Subcutaneous adipose tissue (tissue), 4 donors: ENCODE data around the gene PTX4. TPM values are rescaled to one million over a fixed set of nuclear protein-coding genes. Genes with fewer than 3 reads are reported as not detected.

Source experiments
- total RNA-seq, 4 donors: library from RNA; depleted of rRNA; stranded (reverse); fragments of >200 nt; gene quantifications; one replicate each; pipeline ENCODE4 v1.1.0, GENCODE V29; 2016
- TF ChIP-seq, protein P1 (sequence below): fragments of 450-650 bp; IDR thresholded peaks from one replicate; pipeline ENCODE4 v1.5.1; 2016; ENCODE audit warnings: low read depth, mild to moderate bottlenecking, control low read depth, antibody characterized with exemption, moderate library complexity

PTX4 gene
- total RNA-seq, 4 donors from 2014 or later: not detected

DNA sequence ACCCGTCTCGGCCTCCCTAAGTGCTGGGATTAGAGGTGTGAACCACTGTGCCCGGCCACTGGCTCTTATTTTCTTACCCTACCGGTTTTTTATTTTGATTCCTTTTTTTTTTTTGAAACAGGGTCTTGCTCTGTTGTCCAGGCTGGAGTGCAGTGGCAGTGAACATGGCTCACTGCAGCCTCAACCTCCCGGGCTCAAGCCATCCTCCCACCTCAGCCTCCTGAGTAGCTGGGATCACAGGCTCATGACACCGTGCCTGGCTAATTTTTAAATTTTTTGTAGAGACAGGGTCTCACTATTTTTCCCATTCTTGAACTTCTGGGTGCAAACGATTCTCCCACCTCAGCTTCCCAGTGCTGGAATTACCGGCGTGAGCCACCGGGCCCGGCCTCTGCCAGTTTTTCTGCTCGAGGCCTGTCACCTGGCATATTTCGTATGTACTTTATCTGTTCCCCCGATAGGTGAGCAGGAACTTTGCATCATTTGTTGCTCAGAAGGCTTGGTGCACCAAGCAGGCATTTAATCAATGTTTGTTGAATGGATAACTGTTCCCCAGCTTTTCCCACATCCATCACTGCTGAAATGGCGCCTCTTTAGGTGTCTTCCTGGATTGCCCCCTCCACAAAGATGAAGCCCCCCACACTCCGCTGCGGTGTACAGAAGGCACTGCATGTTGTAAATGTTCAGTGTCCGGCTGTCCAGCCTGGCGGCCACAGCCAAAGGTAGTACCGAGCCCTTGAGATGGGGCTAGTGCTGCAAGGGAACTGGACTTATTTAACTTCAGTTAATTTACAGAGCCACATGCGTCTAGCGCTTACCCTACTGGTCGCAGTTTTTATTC is 3.6 kb upstream of the PTX4 start:
- TF ChIP-seq, protein P1, sequence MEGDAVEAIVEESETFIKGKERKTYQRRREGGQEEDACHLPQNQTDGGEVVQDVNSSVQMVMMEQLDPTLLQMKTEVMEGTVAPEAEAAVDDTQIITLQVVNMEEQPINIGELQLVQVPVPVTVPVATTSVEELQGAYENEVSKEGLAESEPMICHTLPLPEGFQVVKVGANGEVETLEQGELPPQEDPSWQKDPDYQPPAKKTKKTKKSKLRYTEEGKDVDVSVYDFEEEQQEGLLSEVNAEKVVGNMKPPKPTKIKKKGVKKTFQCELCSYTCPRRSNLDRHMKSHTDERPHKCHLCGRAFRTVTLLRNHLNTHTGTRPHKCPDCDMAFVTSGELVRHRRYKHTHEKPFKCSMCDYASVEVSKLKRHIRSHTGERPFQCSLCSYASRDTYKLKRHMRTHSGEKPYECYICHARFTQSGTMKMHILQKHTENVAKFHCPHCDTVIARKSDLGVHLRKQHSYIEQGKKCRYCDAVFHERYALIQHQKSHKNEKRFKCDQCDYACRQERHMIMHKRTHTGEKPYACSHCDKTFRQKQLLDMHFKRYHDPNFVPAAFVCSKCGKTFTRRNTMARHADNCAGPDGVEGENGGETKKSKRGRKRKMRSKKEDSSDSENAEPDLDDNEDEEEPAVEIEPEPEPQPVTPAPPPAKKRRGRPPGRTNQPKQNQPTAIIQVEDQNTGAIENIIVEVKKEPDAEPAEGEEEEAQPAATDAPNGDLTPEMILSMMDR: no peak

DNA sequence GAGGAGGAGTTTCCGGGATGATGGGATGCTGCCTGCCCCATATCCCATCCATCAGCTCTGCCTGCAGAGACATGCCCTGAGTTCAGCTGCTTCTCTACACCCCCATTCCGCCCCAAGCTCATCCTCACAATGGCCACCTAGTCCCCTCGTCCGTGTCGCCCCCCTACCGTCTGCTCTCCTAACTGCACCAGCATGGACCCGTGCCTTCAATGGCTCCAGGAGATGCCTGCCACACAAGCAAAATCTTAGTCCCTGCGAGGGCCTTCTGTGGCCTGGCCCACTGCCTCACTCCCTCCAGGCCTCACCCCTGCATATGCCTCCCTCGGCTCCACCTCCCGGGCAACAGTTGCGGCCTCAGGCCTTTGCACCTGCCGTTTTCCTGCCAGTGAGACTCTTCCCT is 2.6 kb upstream of the PTX4 start:
- TF ChIP-seq, protein P1: no peak

DNA sequence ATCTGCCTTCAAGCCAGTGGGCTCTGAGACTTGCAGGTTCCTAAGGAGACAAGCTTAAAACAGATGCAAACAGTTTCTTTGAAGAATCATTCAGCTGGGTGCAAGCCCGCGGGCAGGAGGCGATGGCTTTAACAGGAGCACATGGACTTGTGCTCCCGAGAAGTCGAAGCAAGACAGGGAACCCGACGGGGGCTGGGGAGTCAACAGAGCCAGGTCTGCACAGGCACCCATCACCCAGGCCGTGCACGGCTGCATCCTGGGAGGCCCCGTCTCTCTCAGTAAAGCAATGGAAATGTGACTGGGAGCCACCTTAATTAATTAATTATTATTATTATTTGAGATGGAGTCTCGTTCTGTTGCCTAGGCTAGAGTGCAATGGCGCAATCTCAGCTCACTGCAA is 333 bp upstream of the PTX4 start:
- TF ChIP-seq, protein P1: no peak

DNA sequence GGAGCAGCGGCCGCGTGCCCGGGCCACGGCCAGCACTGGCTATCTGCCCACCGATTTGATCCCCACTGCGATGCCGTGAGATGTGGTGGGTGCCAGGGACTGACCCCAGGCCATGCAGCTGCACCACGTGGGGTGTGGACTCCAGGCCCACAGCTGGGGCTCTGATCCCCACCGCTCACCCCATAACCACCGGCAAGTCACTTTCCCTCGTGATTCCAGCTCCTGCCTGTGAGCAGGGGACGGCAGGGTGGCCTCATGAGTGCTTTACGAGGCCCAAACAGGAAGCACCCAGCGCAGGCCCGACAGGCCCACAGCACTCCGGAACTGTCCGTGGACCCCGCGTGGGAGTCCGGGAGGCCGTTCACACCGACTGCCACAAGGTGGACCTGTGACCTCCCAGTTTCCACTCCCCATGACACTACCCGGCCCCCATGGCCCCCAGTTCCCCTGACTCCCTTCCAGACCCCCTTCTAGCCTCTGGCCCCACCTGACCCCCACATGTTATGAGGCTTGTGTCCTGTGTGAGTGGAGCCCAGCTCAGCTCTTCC is 616 bp downstream of the PTX4 start:
- TF ChIP-seq, protein P1: no peak

DNA sequence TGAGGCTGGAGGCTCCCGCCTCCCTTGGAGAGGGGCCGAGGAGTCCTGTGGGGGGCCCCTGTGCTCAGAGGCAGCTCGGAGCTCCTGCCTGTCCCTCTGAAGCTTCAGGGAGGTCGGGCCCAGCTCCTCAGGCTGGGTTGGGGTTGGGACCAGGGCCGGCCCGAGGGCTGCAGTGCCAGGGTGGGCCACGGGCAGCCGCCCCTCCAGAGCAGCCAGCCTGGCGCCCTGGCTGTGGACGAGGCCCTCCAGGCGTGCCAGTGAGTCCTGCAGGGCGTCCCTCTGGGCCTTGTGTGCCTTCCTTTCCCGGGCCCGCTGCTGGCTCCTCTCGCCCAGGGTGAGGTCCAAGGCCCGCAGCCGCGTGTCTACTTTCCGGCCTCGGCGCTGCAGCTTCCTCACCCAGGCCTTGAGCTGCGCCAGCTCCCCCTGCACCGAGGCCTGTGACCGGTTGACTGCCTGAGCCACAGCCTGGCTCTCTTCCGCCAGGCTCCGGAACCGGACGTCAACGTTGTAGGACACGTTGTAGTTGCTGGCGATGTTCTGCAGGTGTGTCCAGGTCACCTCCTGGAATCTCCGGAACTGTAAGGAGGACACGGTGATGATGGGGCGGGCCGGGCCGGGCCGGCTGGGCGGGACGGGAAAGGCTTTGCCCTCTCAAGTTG is 1.2 kb downstream of the PTX4 start:
- TF ChIP-seq, protein P1: no peak

DNA sequence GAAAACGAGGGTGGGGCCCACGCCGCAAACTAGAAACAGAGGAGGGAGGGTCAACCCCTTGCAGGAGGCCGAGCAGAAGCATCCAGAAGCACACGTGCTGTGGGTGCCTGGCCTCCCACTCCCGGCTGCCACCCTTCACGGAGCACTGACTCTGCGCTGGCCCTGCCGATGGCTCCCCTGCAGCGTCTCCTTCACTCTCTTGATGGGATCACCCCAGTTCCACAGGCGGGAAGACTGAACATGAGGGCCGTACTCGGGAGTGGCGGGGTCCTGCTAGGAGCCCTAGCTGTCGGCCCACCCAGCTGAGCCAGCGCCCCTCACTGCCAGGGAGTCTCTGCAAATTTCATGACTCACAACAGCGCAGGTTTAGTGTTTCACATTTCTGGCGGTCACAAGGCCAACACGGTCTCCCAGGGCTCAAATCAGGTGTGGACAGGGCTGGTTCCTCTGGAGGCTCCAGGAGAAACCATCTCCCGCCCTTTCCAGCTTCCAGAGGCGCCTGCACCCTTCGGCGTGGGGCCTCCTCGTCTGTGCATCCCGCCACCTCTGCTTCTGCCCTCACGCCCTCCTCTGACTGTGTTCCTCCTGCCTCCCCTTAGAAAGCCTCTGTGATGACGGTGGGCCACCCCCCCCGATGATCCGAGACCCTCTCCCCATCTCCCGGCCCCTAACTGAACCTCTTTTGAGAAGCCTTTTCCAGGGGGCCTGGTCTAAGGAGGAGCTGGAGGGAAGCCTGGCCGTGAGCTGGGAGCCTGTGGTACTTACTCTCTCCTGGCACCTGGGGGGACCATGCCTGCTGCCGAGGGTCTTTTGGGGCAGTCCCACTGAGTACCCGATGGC is 2.0 kb downstream of the PTX4 start:
- TF ChIP-seq, protein P1: no peak
